Uterus (tissue), 2 donors: Measurements from ENCODE around the gene SCAF11.

Source experiments
- POLR2A ChIP-seq, 2 donors: fragments of 450-650 bp; IDR thresholded peaks; one replicate each; pipeline ENCODE4 v1.6.1; 2016; ENCODE audit warnings: antibody characterized with exemption in 2 of 2, mild to moderate bottlenecking in 1 of 2, moderate library complexity in 1 of 2
- TF ChIP-seq, protein P1 (sequence below), 4 experiments: fragments of 200-600 bp in 2 of 4; fragments of 450-650 bp in 2 of 4; sonication (generic) in 2 of 4; IDR thresholded peaks; one replicate each; pipeline ENCODE4 v1.5.1; 2016 to 2019; ENCODE audit warnings: antibody characterized with exemption in 4 of 4, mild to moderate bottlenecking in 2 of 4, moderate library complexity in 1 of 4

DNA sequence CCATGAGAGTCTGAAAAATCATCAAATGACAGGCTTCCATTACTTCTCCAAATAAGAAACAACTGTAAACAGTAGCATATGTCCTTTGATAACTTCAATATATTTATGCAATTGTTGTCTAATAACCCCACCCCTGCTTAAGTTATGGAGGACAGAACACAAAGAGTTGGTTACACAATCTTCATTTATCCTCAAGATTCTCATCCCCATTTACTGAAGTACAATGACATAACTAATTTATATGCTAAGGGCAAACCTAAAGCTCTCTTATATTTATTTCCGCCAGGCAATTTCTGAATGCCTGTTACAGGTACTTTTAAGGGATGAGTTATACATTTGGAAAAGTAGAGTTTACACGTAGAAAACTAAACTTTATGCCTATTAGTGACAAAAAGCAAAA is 12.3 kb downstream of the SCAF11 start:
- no peak for TF ChIP-seq POLR2A (IDR thresholded peaks at IDR 0.05)
- TF ChIP-seq, protein P1, sequence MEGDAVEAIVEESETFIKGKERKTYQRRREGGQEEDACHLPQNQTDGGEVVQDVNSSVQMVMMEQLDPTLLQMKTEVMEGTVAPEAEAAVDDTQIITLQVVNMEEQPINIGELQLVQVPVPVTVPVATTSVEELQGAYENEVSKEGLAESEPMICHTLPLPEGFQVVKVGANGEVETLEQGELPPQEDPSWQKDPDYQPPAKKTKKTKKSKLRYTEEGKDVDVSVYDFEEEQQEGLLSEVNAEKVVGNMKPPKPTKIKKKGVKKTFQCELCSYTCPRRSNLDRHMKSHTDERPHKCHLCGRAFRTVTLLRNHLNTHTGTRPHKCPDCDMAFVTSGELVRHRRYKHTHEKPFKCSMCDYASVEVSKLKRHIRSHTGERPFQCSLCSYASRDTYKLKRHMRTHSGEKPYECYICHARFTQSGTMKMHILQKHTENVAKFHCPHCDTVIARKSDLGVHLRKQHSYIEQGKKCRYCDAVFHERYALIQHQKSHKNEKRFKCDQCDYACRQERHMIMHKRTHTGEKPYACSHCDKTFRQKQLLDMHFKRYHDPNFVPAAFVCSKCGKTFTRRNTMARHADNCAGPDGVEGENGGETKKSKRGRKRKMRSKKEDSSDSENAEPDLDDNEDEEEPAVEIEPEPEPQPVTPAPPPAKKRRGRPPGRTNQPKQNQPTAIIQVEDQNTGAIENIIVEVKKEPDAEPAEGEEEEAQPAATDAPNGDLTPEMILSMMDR (IDR thresholded peaks at IDR 0.05), result no peak
